Right cardiac atrium (tissue), 5 donors: ENCODE results near the gene KIRREL2. TPM values are rescaled to one million over a fixed set of nuclear protein-coding genes. Genes with fewer than 3 reads are reported as not detected.

Experiments used
- ATAC-seq, 2 donors: fragments of 200-7000 bp; cut with Tn5 transposase; one replicate each; pipeline versions ENCODE4 v1.8.0 to v1.9.1; 2020; ENCODE audit warnings: moderate library complexity in 2 of 2, mild to moderate bottlenecking in 1 of 2
- DNase-seq, 3 donors: peaks; one replicate each; pipeline ENCODE4 v3.0.0-alpha.2; 2020
- H3K27ac ChIP-seq: one replicate; pipeline ENCODE4 v1.5.1; 2013; ENCODE audit warnings: mild to moderate bottlenecking, low read length, control low read depth, moderate library complexity
- H3K27me3 ChIP-seq: one replicate; pipeline ENCODE4 v1.6.1; 2013; ENCODE audit not compliant: control insufficient read depth, insufficient read depth
- H3K4me1 ChIP-seq: one replicate; pipeline ENCODE4 v1.6.1; 2013; ENCODE audit warnings: low read length; ENCODE audit not compliant: control insufficient read depth, insufficient read depth
- H3K4me3 ChIP-seq: one replicate; pipeline ENCODE4 v1.5.1; 2013; ENCODE audit warnings: low read length, control low read depth
- H3K9me3 ChIP-seq: one replicate; pipeline ENCODE4 v1.6.1; 2013; ENCODE audit warnings: low read length; ENCODE audit not compliant: control insufficient read depth
- WGBS: extraction: QIAGEN DNeasy Blood & Tissue Kit; methylation state at CpG from one replicate; pipeline ENCODE4 v1.1.7; 2013; 5-methylcytosine and 5-hydroxymethylcytosine counted together
- intact Hi-C, 4 donors: fragments of 100-400 bp; cut with DNase I; formaldehyde crosslinking; loops; one replicate each; pipeline versions ENCODE4 v1.11.0 to v1.14.0; 2022 to 2023
- polyA plus RNA-seq: library from polyadenylated mRNA; stranded (reverse); fragments of 200-250 nt; gene quantifications from one replicate; pipeline ENCODE4 v1.2.3, GENCODE V29; 2013
- total RNA-seq, 4 donors: library from RNA; stranded (reverse); fragmentation: NEBNext Ultra II Directional; extraction: Animal tissue kit (Norgen Biotek cat#: 25700); gene quantifications; one replicate each; pipeline ENCODE4 v1.2.1, GENCODE V29; 2021
- donor health status: healthy with polysubstance abuse.
- donor health status: DM: no; HTN: yes; CAD: no.
- donor health status: DM: no; HTN: no; CAD: no.
- donor health status: DM: no; HTN: yes; CAD: no; lungs with severe emphysema.
- donor health status: DM: yes; HTN: yes; CAD: no.

The KIRREL2 gene
- total and polyA plus RNA-seq, 5 donors: not detected

DNA sequence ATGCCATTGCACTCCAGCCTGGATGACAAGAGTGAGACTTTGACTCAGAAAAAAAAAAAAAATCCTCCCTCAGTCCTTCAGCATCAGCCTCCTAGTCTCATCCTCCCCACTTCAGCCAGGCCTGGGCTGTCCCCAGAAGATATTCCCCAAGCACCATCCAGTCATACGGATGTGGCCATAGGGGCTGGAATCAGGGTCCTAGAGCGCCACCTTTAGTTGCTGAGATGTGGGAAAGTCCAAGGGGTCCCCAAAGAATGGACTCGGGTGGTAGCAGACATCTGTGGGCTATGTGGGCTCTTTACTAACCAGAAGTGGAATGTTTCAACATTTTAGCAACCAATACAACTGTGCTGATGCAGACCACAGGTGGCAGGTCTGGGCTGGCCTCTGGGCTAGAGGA is 54.5 kb downstream of the KIRREL2 start:
- DNase-seq (peak in 1 of 3 donors; percentile 9), ATAC-seq (no peak)
- no peak overlapping the region for H3K27ac ChIP-seq
- intact Hi-C loops: no loop called here
- 27% methylated on average over 3 of the region's 3 CpGs for WGBS
- H3K4me3 ChIP-seq: no peak overlapping the region
- no peaks in the 10 kb centered on the region for H3K9me3 ChIP-seq
- H3K27me3 ChIP-seq: no peaks in the 10 kb centered on the region
- H3K4me1 ChIP-seq: no peaks in the 10 kb centered on the region

DNA sequence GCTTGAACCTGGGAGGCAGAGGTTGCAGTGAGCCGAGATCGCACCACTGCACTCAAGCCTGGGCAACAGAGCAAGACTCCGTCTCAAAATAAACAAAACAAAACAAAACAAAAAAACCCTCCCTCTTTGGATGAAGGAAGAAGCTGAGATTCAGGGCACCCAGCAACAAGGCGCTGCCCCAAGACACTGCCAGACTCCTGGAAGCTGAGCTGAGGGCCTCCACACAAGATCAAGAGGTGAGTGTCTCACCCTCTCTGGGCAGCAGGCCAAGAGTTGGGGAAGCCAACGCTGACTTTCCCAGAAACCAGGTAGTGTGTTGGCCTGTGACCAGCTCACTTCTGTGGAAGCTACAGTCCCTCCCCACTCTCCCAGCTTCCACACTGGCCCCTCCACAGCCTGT is 55.1 kb downstream of the KIRREL2 start:
- Histone ChIP-seq H3K9me3 (no peaks in the 10 kb centered on the region), H3K27ac (no peak overlapping the region), H3K27me3 (no peaks in the 10 kb centered on the region), H3K4me3 (no peak overlapping the region), H3K4me1 (no peaks in the 10 kb centered on the region)
- ATAC-seq (no peak), DNase-seq (peak in 1 of 3 donors; percentile 36)
- intact Hi-C loops: no loop called here
- WGBS: 64% methylated on average over 5 of the region's 5 CpGs

DNA sequence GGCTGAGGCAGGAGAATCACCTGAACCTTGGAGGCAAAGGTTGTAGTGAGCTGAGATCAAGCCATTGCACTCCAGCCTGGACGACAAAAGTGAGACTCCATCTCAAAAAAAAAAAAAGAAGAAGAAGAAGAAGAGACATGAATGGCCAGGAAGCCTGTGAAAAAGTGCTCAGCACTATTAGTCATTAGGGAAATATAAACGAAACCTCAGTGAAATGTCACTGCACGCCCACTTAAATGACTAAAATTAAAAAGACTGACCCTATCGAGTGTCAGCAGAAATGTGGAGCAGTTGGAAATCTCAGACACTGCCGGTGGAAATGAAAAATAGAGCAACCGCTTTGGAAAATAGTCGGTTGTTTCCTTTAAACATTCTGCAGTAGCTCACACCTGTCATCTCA is 56.9 kb downstream of the KIRREL2 start:
- intact Hi-C loops: no loop called here
- 56% methylated on average over 7 of the region's 7 CpGs for WGBS
- ATAC-seq (no peak), DNase-seq (peak in 1 of 3 donors; percentile 0)
- no peak overlapping the region for H3K4me3 ChIP-seq
- H3K9me3 ChIP-seq: no peaks in the 10 kb centered on the region
- H3K27me3 ChIP-seq: no peaks in the 10 kb centered on the region
- no peaks in the 10 kb centered on the region for H3K4me1 ChIP-seq
- no peak overlapping the region for H3K27ac ChIP-seq

DNA sequence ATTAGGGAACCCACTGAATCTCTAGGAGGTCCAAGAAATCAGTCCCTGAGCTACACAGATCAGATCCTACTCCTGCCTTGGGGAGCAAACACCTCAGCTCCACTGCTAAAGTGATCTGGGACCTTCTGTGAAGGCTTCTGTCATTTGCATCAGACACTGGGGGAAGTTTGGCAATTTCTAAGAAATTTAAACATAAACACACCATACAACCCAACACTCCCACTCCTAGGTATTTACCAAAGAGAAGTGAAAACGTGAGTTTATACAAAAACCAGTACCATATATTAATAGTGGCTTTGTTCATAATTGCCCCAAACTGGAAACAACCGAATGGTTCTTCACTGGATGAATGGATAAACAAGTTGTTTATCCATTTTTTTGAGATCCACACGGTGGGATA is 58.7 kb downstream of the KIRREL2 start:
- no peak for DNase-seq
- Histone ChIP-seq H3K4me3 (no peak overlapping the region), H3K27ac (no peak overlapping the region), H3K27me3 (no peaks in the 10 kb centered on the region), H3K4me1 (no peaks in the 10 kb centered on the region), H3K9me3 (no peaks in the 10 kb centered on the region)
- no peak for ATAC-seq
- WGBS: 64% methylated on average over 3 of the region's 3 CpGs
- intact Hi-C loops: no loop called here

Other genes starting within 250 kb of the KIRREL2 start
- gene HAUS5, start 244.2 kb upstream of the KIRREL2 start, total RNA-seq: 1 to 10 TPM; 3.1 to 5.6 (median 4.8) TPM
- gene HAUS5, start 244.2 kb upstream of the KIRREL2 start, polyA plus RNA-seq: 4.5 TPM
- 10 to 100 TPM; 52.0 to 57.9 (median 54.2) TPM for gene RBM42, start 227.9 kb upstream of the KIRREL2 start, total RNA-seq
- 50.9 TPM for gene RBM42, start 227.9 kb upstream of the KIRREL2 start, polyA plus RNA-seq
- 1 to 10 TPM in 1 of 4 donors, under 1 TPM in 2, not detected in 1; 0.41 to 1.0 (median 0.59) TPM for gene ETV2, start 215.2 kb upstream of the KIRREL2 start, total RNA-seq
- gene ETV2, start 215.2 kb upstream of the KIRREL2 start, polyA plus RNA-seq: 0.77 TPM
- 1,000 to 10,000 TPM in 3 of 4 donors, 100 to 1,000 TPM in 1; 899 to 1,285 (median 1,111) TPM for gene COX6B1, start 208.6 kb upstream of the KIRREL2 start, total RNA-seq
- gene COX6B1, start 208.6 kb upstream of the KIRREL2 start, polyA plus RNA-seq: 3,084 TPM
- not detected for gene UPK1A, start 190.4 kb upstream of the KIRREL2 start, total RNA-seq
- gene UPK1A, start 190.4 kb upstream of the KIRREL2 start, polyA plus RNA-seq: not detected
- gene ZBTB32, start 152.4 kb upstream of the KIRREL2 start, total RNA-seq: not detected
- gene ZBTB32, start 152.4 kb upstream of the KIRREL2 start, polyA plus RNA-seq: not detected
- 10 to 100 TPM; 14.7 to 19.1 (median 17.8) TPM for gene KMT2B, start 138.9 kb upstream of the KIRREL2 start, total RNA-seq
- gene KMT2B, start 138.9 kb upstream of the KIRREL2 start, polyA plus RNA-seq: 13.8 TPM
- gene IGFLR1, start 114.5 kb upstream of the KIRREL2 start, total RNA-seq: 1 to 10 TPM; 1.8 to 6.3 (median 4.4) TPM
- 4.7 TPM for gene IGFLR1, start 114.5 kb upstream of the KIRREL2 start, polyA plus RNA-seq
- gene U2AF1L4, start 111.5 kb upstream of the KIRREL2 start, total RNA-seq: 10 to 100 TPM; 19.6 to 31.3 (median 22.8) TPM
- 32.3 TPM for gene U2AF1L4, start 111.5 kb upstream of the KIRREL2 start, polyA plus RNA-seq
- gene PSENEN, start 111.3 kb upstream of the KIRREL2 start, total RNA-seq: 10 to 100 TPM; 40.0 to 50.4 (median 43.8) TPM
- 69.7 TPM for gene PSENEN, start 111.3 kb upstream of the KIRREL2 start, polyA plus RNA-seq
- gene LIN37, start 108.3 kb upstream of the KIRREL2 start, total RNA-seq: 10 to 100 TPM in 2 of 4 donors, 1 to 10 TPM in 2; 8.2 to 14.6 (median 10.3) TPM
- 17.9 TPM for gene LIN37, start 108.3 kb upstream of the KIRREL2 start, polyA plus RNA-seq
- 100 to 1,000 TPM; 107 to 207 (median 148) TPM for gene HSPB6, start 99.9 kb upstream of the KIRREL2 start, total RNA-seq
- 209 TPM for gene HSPB6, start 99.9 kb upstream of the KIRREL2 start, polyA plus RNA-seq
- gene PROSER3, start 98.7 kb upstream of the KIRREL2 start, total RNA-seq: 10 to 100 TPM in 1 of 4 donors, 1 to 10 TPM in 3; 5.6 to 10.3 (median 7.4) TPM
- 6.4 TPM for gene PROSER3, start 98.7 kb upstream of the KIRREL2 start, polyA plus RNA-seq
- 10 to 100 TPM in 1 of 4 donors, 1 to 10 TPM in 3; 1.5 to 11.8 (median 4.9) TPM for gene ARHGAP33, start 81.3 kb upstream of the KIRREL2 start, total RNA-seq
- 4.3 TPM for gene ARHGAP33, start 81.3 kb upstream of the KIRREL2 start, polyA plus RNA-seq
- not detected for gene PRODH2, start 44.1 kb upstream of the KIRREL2 start, total RNA-seq
- not detected for gene PRODH2, start 44.1 kb upstream of the KIRREL2 start, polyA plus RNA-seq
- gene NPHS1, start 4.4 kb upstream of the KIRREL2 start, total RNA-seq: not detected
- gene NPHS1, start 4.4 kb upstream of the KIRREL2 start, polyA plus RNA-seq: not detected
- 10 to 100 TPM; 18.0 to 26.3 (median 21.0) TPM for gene APLP1, start 11.7 kb downstream of the KIRREL2 start, total RNA-seq
- gene APLP1, start 11.7 kb downstream of the KIRREL2 start, polyA plus RNA-seq: 33.2 TPM
- 10 to 100 TPM in 1 of 4 donors, 1 to 10 TPM in 3; 4.4 to 10.7 (median 6.3) TPM for gene NFKBID, start 43.6 kb downstream of the KIRREL2 start, total RNA-seq
- 6.4 TPM for gene NFKBID, start 43.6 kb downstream of the KIRREL2 start, polyA plus RNA-seq
- 1 to 10 TPM; 2.3 to 4.4 (median 2.7) TPM for gene HCST, start 45.6 kb downstream of the KIRREL2 start, total RNA-seq
- 2.6 TPM for gene HCST, start 45.6 kb downstream of the KIRREL2 start, polyA plus RNA-seq
- 10 to 100 TPM; 37.2 to 52.6 (median 43.3) TPM for gene TYROBP, start 51.4 kb downstream of the KIRREL2 start, total RNA-seq
- gene TYROBP, start 51.4 kb downstream of the KIRREL2 start, polyA plus RNA-seq: 36.7 TPM
- 10 to 100 TPM in 1 of 4 donors, 1 to 10 TPM in 3; 8.2 to 10.8 (median 9.0) TPM for gene LRFN3, start 79.5 kb downstream of the KIRREL2 start, total RNA-seq
- 8.4 TPM for gene LRFN3, start 79.5 kb downstream of the KIRREL2 start, polyA plus RNA-seq
- 10 to 100 TPM; 10.9 to 14.9 (median 13.3) TPM for gene SDHAF1, start 138.3 kb downstream of the KIRREL2 start, total RNA-seq
- 11.2 TPM for gene SDHAF1, start 138.3 kb downstream of the KIRREL2 start, polyA plus RNA-seq
- under 1 TPM in 3 of 4 donors, not detected in 1; 0.12 to 0.25 (median 0.14) TPM for gene SYNE4, start 151.9 kb downstream of the KIRREL2 start, total RNA-seq
- 0.18 TPM for gene SYNE4, start 151.9 kb downstream of the KIRREL2 start, polyA plus RNA-seq
- gene ALKBH6, start 157.3 kb downstream of the KIRREL2 start, total RNA-seq: 10 to 100 TPM in 3 of 4 donors, 1 to 10 TPM in 1; 8.8 to 16.3 (median 12.0) TPM
- gene ALKBH6, start 157.3 kb downstream of the KIRREL2 start, polyA plus RNA-seq: 18.0 TPM
- gene CLIP3, start 176.0 kb downstream of the KIRREL2 start, total RNA-seq: 10 to 100 TPM in 3 of 4 donors, 1 to 10 TPM in 1; 8.7 to 11.3 (median 10.3) TPM
- 4.8 TPM for gene CLIP3, start 176.0 kb downstream of the KIRREL2 start, polyA plus RNA-seq
- gene THAP8, start 197.4 kb downstream of the KIRREL2 start, total RNA-seq: 1 to 10 TPM; 1.6 to 4.5 (median 3.9) TPM
- 6.6 TPM for gene THAP8, start 197.4 kb downstream of the KIRREL2 start, polyA plus RNA-seq
- gene WDR62, start 198.0 kb downstream of the KIRREL2 start, total RNA-seq: 10 to 100 TPM in 1 of 4 donors, 1 to 10 TPM in 3; 2.8 to 16.3 (median 8.0) TPM
- 10.6 TPM for gene WDR62, start 198.0 kb downstream of the KIRREL2 start, polyA plus RNA-seq